MCF 10A (cell line): Measurements from ENCODE around the gene CD200R1. TPM values are rescaled to one million over a fixed set of nuclear protein-coding genes. Genes with fewer than 3 reads are reported as not detected.

Experiments used
- BruUV-seq: library from RNA; stranded (reverse); fragments of 400-500 nt; replicated peaks from 2 replicates; lab custom pipeline; 2021; lab: Mats Ljungman, UMichigan
- CTCF ChIA-PET: fragments of 300-600 bp; sonication (Branson Sonifier 250); formaldehyde crosslinking; extraction: SDS; loops from one replicate; lab custom pipeline; 2021; ENCODE audit warnings: antibody characterized with exemption, inconsistent platforms; lab: Yijun Ruan, JAX
- POLR2A ChIA-PET: fragments of 300-600, 350-650 bp; sonication (Branson Sonifier 250); formaldehyde crosslinking; extraction: SDS; loops from one replicate; lab custom pipeline; 2020; ENCODE audit warnings: antibody characterized with exemption, inconsistent platforms; lab: Yijun Ruan, JAX
- DNase-seq: peaks from one replicate; pipeline ENCODE4 v3.0.0-alpha.2; 2018; ENCODE audit not compliant: unreplicated experiment
- H3K27ac Mint-ChIP-seq: one replicate; pipeline ENCODE4 v1.8.0; 2022; ENCODE audit warnings: mild to moderate bottlenecking, low read depth, mixed read lengths; ENCODE audit not compliant: unreplicated experiment
- H3K27me3 Mint-ChIP-seq: one replicate; pipeline ENCODE4 v1.8.0; 2022; ENCODE audit warnings: mixed read lengths; ENCODE audit not compliant: insufficient read depth, unreplicated experiment
- H3K36me3 Mint-ChIP-seq: one replicate; pipeline ENCODE4 v1.8.0; 2022; ENCODE audit warnings: mild to moderate bottlenecking, moderate library complexity, mixed read lengths; ENCODE audit not compliant: insufficient read depth, unreplicated experiment
- H3K4me1 Mint-ChIP-seq: one replicate; pipeline ENCODE4 v1.8.0; 2022; ENCODE audit warnings: mixed read lengths; ENCODE audit not compliant: insufficient read depth, unreplicated experiment
- H3K4me3 Mint-ChIP-seq: one replicate; pipeline ENCODE4 v1.8.0; 2022; ENCODE audit warnings: mild to moderate bottlenecking, moderate library complexity, mixed read lengths; ENCODE audit not compliant: unreplicated experiment
- H3K9me3 Mint-ChIP-seq: one replicate; pipeline ENCODE4 v1.8.0; 2022; ENCODE audit warnings: mixed read lengths; ENCODE audit not compliant: unreplicated experiment
- intact Hi-C: fragments of 100-400 bp; cut with micrococcal nuclease; formaldehyde crosslinking; loops from 2 replicates; pipeline ENCODE4 v1.14.1; 2022
- total RNA-seq: library from RNA; stranded (reverse); gene quantifications from 2 replicates; pipeline ENCODE4 v1.2.3, GENCODE V29; 2022
- TF ChIP-seq, protein P1 (sequence below): fragments of 200-600 bp; IDR thresholded peaks from one replicate; pipeline ENCODE4 v1.8.0; 2022; ENCODE audit warnings: antibody characterized with exemption, mild to moderate bottlenecking; ENCODE audit not compliant: unreplicated experiment

CD200R1 gene
- total RNA-seq, 1 experiment from 2014 or later = not detected

GRCh38 chr3:112972158-112972557, 2.7 kb downstream of the CD200R1 start:
- ChIA-PET CTCF (interaction anchor here (0.6 to 2.3 kb wide), 6 partner anchors 29 to 391 kb away, joined by 3 to 16 read pairs (median 6); no protein-coding TSS in a partner anchor), POLR2A (interaction anchor here (0.7 to 1.6 kb wide), 3 partner anchors 14 to 144 kb away, joined by 3 read pairs; no protein-coding TSS in a partner anchor)
- no peak for DNase-seq
- intact Hi-C loops = loop anchor here (10.0 kb wide), 1 partner anchor 157 kb away; no protein-coding TSS in a partner anchor
- H3K27ac Mint-ChIP-seq = no peak overlapping the region
- TF ChIP-seq, protein P1, sequence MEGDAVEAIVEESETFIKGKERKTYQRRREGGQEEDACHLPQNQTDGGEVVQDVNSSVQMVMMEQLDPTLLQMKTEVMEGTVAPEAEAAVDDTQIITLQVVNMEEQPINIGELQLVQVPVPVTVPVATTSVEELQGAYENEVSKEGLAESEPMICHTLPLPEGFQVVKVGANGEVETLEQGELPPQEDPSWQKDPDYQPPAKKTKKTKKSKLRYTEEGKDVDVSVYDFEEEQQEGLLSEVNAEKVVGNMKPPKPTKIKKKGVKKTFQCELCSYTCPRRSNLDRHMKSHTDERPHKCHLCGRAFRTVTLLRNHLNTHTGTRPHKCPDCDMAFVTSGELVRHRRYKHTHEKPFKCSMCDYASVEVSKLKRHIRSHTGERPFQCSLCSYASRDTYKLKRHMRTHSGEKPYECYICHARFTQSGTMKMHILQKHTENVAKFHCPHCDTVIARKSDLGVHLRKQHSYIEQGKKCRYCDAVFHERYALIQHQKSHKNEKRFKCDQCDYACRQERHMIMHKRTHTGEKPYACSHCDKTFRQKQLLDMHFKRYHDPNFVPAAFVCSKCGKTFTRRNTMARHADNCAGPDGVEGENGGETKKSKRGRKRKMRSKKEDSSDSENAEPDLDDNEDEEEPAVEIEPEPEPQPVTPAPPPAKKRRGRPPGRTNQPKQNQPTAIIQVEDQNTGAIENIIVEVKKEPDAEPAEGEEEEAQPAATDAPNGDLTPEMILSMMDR = no peak
- H3K4me1 Mint-ChIP-seq = no peaks in the 10 kb centered on the region
- BruUV-seq = no TSS peak
- peaks cover 4% of the 10 kb centered on the region for H3K36me3 Mint-ChIP-seq
- H3K27me3 Mint-ChIP-seq = peaks cover 56% of the 10 kb centered on the region
- no peaks in the 10 kb centered on the region for H3K9me3 Mint-ChIP-seq
- no peak overlapping the region for H3K4me3 Mint-ChIP-seq

DNA sequence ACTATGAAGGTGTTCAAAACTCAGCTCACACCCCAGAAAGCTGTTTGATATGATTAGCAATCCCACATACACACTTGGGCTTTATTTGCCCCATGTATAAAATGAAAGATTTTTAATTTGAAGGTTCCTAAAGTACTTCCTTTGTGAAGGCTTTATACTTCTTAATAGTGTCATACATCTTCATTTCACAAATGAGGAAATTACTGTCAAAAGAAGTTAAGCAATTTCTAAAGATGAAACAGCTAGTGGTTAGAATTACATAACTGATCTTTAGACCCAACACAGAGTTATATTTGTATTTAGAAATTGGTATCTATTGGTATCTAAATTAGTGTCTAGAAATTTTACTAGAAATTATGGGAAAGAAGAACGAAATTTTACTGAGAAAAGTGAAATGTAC, 7.1 kb downstream of the CD200R1 start:
- intact Hi-C loops = no loop called here
- Mint-ChIP-seq H3K27me3 (peaks cover 58% of the 10 kb centered on the region), H3K4me1 (no peaks in the 10 kb centered on the region), H3K27ac (no peak overlapping the region), H3K9me3 (peaks cover 12% of the 10 kb centered on the region), H3K36me3 (peaks cover 4% of the 10 kb centered on the region), H3K4me3 (no peak overlapping the region)
- ChIA-PET CTCF (interaction anchor here (0.6 to 1.6 kb wide), 5 partner anchors 11 to 385 kb away, joined by 3 to 5 read pairs (median 3); no protein-coding TSS in a partner anchor), POLR2A (no interaction called here)
- BruUV-seq = no TSS peak
- DNase-seq = no peak
- TF ChIP-seq, protein P1 = no peak

DNA sequence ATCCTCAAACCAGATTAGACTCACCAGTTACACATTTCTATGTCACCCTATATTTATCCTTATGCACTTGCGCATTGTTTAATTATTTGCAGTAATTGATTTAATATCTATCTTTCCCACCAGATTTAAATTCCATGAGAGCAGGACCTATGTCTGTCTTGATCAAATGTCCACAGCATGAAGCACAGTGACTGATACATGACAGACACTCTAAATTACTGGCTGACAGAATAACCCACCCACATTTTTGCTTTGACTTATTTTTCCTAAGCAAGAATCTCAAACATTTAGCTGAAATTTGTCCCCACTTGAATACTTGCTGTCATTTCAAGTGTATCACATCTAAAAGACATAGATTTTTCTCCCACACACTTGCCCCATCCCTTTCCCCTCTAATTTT, 7.5 kb downstream of the CD200R1 start:
- no peak overlapping the region for H3K4me3 Mint-ChIP-seq
- POLR2A ChIA-PET = no interaction called here

GRCh38 chr3:112966633-112967032, 8.3 kb downstream of the CD200R1 start:
- CTCF ChIA-PET = interaction anchor here (1.3 to 2.6 kb wide), 5 partner anchors 12 to 384 kb away, joined by 3 to 10 read pairs (median 8); no protein-coding TSS in a partner anchor
- TF ChIP-seq, protein P1 = no peak

More for the DNA sequence above, 7.5 kb downstream of the CD200R1 start:
- BruUV-seq = no TSS peak
- TF ChIP-seq, protein P1 = no peak
- H3K27me3 Mint-ChIP-seq = peaks cover 54% of the 10 kb centered on the region
- H3K36me3 Mint-ChIP-seq = peaks cover 4% of the 10 kb centered on the region
- peaks cover 13% of the 10 kb centered on the region for H3K9me3 Mint-ChIP-seq
- intact Hi-C loops = no loop called here
- H3K4me1 Mint-ChIP-seq = no peaks in the 10 kb centered on the region
- DNase-seq = no peak
- CTCF ChIA-PET = interaction anchor here (0.8 to 2.6 kb wide), 4 partner anchors 11 to 385 kb away, joined by 3 to 10 read pairs (median 4); no protein-coding TSS in a partner anchor
- H3K27ac Mint-ChIP-seq = no peak overlapping the region

More at GRCh38 chr3:112966633-112967032, 8.3 kb downstream of the CD200R1 start:
- H3K4me3 Mint-ChIP-seq = no peak overlapping the region
- POLR2A ChIA-PET = no interaction called here
- intact Hi-C loops = no loop called here
- DNase-seq = no peak
- H3K27me3 Mint-ChIP-seq = peaks cover 53% of the 10 kb centered on the region
- peaks cover 4% of the 10 kb centered on the region for H3K36me3 Mint-ChIP-seq
- BruUV-seq = no TSS peak
- H3K4me1 Mint-ChIP-seq = no peaks in the 10 kb centered on the region
- H3K9me3 Mint-ChIP-seq = peaks cover 13% of the 10 kb centered on the region
- no peak overlapping the region for H3K27ac Mint-ChIP-seq
